Stimulated activated effector memory CD8-positive, alpha-beta T cell treated with anti-CD3 and anti-CD28 coated beads, Interleukin-12 subunit alpha, Interleukin-12 subunit beta, amount 100 ng/mL, for 72 hours (primary cell): ENCODE results near the gene POLR1A.

Experiments used
- ATAC-seq: fragments of 150-1000 bp; cut with Tn5 transposase; 2 replicates; pipeline ENCODE4 v1.10.0; 2021
- DNase-seq, 2 donors: peaks; one replicate each; pipeline ENCODE4 v3.0.0; 2021 to 2022; ENCODE audit warnings: low spot score in 2 of 2
- H3K27ac Mint-ChIP-seq: one replicate; pipeline ENCODE4 v1.8.0; 2022; ENCODE audit warnings: mild to moderate bottlenecking, mixed read lengths
- H3K36me3 Mint-ChIP-seq: one replicate; pipeline ENCODE4 v1.8.0; 2022; ENCODE audit warnings: mild to moderate bottlenecking, mixed read lengths
- H3K4me1 Mint-ChIP-seq: one replicate; pipeline ENCODE4 v1.8.0; 2022; ENCODE audit warnings: mixed read lengths
- H3K4me3 Mint-ChIP-seq: one replicate; pipeline ENCODE4 v1.8.0; 2022; ENCODE audit warnings: mild to moderate bottlenecking, mixed read lengths
- H3K9me3 Mint-ChIP-seq: one replicate; pipeline ENCODE4 v1.8.0; 2022; ENCODE audit warnings: mixed read lengths

POLR1A gene

GRCh38 chr2:86039178-86039962, 66.3 kb downstream of the POLR1A start:
- Mint-ChIP-seq H3K4me1 (peaks cover 69% of the 10 kb centered on the region), H3K4me3 (no peak overlapping the region), H3K36me3 (peaks cover 89% of the 10 kb centered on the region), H3K27ac (peak overlapping the region; percentile 96), H3K9me3 (no peaks in the 10 kb centered on the region)
- ATAC-seq (no peak), DNase-seq (no peak)

DNA sequence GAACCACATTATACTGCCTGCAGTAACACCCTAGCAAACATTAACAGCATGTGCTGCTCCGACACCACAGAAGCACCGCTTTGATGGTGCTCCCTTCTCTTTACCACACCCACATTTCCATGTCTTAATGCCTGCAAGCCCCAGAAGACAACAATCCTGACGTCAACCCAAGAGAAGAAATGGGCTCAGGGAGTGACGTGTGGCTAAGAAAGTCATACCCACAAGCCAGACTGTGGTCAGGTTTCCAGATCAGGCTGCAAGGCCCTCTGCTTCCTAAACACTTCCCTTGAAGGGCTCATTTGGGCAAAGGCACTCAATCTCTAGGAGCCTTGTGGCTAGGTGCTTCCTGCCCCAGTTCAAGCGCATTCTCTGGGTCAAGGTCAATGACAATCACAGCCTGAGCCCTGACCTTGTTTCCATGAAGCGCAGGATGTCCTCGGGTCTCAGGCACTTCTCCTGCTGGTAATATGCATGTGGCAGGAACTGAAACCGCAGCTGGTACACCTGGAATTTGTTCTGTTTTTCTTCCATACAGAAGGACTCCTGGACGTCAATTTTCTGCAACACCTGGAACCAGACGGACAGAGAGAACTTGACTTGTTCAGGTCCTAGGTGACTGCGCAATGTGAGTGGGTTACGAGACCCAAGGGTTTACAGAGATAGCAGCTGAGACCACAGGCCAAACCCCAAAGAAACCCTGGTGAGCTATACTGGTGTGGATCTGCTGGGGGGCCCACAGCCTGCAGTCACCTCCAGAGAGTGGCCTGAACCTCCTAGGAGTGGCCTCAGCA, 67.2 kb downstream of the POLR1A start:
- Mint-ChIP-seq H3K27ac (peak overlapping the region; percentile 96), H3K4me1 (peaks cover 69% of the 10 kb centered on the region), H3K4me3 (peak overlapping the region; percentile 74), H3K36me3 (peaks cover 89% of the 10 kb centered on the region), H3K9me3 (no peaks in the 10 kb centered on the region)
- peak; percentile 43 to 85 for DNase-seq
- peak; percentile 76 for ATAC-seq

DNA sequence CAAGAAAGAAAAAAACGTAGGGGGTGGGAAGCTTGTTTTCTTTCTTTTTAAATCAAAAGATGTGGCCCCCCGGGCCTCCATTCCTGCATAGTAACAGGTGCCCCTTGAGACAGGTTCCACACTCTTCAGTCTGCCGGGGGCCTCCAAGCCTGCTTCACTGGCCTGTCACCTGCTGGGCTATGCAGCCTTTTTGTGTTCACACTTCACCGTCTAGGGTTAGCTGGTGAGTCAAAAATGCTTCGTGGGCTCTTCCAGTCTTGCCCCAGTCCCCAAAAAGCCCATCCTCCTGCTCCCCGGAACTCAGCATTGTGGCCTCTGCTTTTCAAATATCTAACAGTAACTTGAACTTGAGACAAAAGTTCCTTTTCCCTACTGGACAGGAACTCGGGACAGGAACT, 67.9 kb downstream of the POLR1A start:
- no peak for DNase-seq
- H3K27ac Mint-ChIP-seq: peak overlapping the region; percentile 96
- peaks cover 92% of the 10 kb centered on the region for H3K36me3 Mint-ChIP-seq
- H3K9me3 Mint-ChIP-seq: no peaks in the 10 kb centered on the region
- peaks cover 74% of the 10 kb centered on the region for H3K4me1 Mint-ChIP-seq
- H3K4me3 Mint-ChIP-seq: peak overlapping the region; percentile 74
- ATAC-seq: peak; percentile 60

DNA sequence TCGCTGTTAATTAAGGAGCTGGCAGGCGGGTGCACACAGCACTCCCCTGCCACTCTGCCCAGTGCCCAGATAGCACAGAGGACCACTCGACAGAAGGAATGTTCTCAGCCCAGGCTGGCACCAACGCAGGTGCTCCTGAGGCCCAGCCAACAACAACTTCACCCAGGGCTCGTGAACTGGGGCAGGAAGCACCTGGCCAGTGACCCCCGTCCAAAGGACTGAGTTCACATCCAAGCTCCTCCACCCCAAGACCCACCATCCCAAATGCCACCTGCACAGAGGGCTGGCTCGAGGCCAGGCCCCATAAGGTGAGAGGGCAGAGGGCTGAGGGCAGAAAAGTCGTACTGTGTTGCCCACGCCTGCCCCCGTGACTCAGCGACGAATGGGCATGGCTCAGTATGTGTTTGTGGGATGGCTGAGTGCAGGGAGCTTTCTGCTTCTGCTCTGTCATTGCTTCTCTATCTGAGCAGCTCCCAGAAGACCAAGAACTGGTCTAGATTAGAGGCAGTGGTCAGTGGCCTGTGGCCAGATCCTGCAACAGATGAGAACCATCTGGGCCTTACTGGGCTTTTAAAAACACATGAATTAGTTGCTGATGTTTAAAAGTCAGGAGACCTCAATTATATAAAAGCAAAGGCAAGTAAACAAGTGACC, 68.4 kb downstream of the POLR1A start:
- DNase-seq (peak; percentile 49 to 74), ATAC-seq (peak; percentile 74)
- H3K36me3 Mint-ChIP-seq: peaks cover 92% of the 10 kb centered on the region
- H3K9me3 Mint-ChIP-seq: no peaks in the 10 kb centered on the region
- peak overlapping the region; percentile 74 for H3K4me3 Mint-ChIP-seq
- H3K27ac Mint-ChIP-seq: peak overlapping the region; percentile 96
- H3K4me1 Mint-ChIP-seq: peaks cover 71% of the 10 kb centered on the region

- Mint-ChIP-seq H3K4me3 (peak overlapping the region; percentile 74), H3K4me1 (peaks cover 76% of the 10 kb centered on the region), H3K36me3 (peaks cover 92% of the 10 kb centered on the region), H3K9me3 (no peaks in the 10 kb centered on the region), H3K27ac (peak overlapping the region; percentile 96)
- no peak for DNase-seq
- ATAC-seq: no peak
These were observed 69.0 kb downstream of the POLR1A start for GRCh38 chr2:86036669-86037138.

- peak; percentile 26 to 76 for DNase-seq
- H3K27ac Mint-ChIP-seq: peak overlapping the region; percentile 96
- H3K36me3 Mint-ChIP-seq: peaks cover 92% of the 10 kb centered on the region
- peaks cover 76% of the 10 kb centered on the region for H3K4me1 Mint-ChIP-seq
- H3K9me3 Mint-ChIP-seq: no peaks in the 10 kb centered on the region
- H3K4me3 Mint-ChIP-seq: peak overlapping the region; percentile 74
- ATAC-seq: peak; percentile 68
These were observed 69.6 kb downstream of the POLR1A start for GRCh38 chr2:86035883-86036668.

DNA sequence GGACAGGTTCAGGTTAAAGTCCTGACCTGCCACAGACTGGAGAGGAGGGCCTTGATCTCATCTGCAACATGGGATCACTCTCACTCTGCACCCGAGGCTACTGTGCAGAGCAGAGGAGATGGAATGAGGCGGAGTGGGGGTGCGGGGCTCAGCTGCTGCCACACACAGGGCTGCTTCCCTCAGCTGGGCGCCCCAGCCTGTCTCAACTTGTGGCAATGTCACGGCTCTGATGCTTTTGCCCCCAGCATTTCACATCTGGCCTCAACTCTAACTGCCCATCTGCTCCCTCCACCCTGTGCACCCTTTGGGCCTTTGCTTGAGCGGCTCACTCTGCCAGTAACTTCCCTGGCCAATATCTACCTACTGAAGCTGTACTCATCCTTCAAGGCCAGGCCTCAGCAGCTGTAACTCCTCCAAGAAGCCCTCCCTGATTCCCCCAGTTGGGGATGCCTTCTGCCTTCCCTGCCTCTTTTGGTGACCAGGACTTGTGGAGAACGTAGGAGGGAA, 70.3 kb downstream of the POLR1A start:
- Mint-ChIP-seq H3K4me3 (peak overlapping the region; percentile 74), H3K27ac (peak overlapping the region; percentile 96), H3K4me1 (peaks cover 70% of the 10 kb centered on the region), H3K9me3 (no peaks in the 10 kb centered on the region), H3K36me3 (peaks cover 92% of the 10 kb centered on the region)
- no peak for DNase-seq
- ATAC-seq: no peak

DNA sequence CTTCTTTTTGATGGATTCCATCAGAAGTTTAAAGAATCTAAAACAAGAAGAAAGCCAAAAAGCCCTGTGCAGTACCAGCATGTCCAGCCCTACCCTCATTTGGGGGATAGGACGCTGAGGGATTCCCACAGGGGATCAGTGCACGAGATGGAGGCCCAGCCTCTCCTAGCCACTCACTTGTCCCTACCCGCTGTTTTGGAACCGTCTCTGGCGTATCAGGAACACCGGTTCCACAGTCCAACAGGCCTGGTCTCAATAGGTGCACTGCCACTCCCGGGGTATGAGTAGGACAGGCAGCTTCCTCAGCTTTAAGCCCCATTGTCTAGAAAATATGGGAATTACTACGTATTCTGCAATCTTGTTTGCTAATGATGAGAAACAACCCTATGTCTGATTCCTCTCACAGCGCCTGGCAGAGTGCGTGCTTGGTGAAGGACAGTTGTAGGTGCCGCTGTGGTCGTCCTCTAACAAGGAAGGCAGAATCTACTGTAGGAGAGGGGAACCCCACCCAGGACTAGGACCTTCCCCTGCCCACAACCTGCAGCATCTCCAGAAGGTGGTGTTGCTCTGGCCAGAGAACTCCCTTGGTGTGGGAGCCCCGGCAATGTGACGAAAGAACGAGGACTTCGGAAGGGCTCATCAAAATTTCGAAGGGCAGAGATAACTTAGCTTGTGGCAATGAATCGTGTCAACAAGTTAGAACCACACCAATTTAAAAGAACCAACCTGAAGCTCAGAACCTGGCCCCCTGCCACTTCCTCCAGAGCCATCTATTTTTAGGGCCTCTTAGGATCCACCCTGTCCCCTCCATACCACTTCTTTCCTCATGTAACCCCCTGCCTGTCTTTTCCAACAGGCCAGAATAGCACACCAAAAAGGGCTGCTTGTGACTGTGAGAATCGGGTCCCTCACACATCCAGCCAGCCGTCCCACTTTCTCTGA, 71.7 kb downstream of the POLR1A start:
- Mint-ChIP-seq H3K36me3 (peaks cover 96% of the 10 kb centered on the region), H3K4me3 (no peak overlapping the region), H3K9me3 (no peaks in the 10 kb centered on the region), H3K27ac (peak overlapping the region; percentile 96), H3K4me1 (peaks cover 55% of the 10 kb centered on the region)
- ATAC-seq (no peak), DNase-seq (no peak)

GRCh38 chr2:86032861-86033595, 72.7 kb downstream of the POLR1A start:
- Mint-ChIP-seq H3K36me3 (peaks cover 96% of the 10 kb centered on the region), H3K9me3 (no peaks in the 10 kb centered on the region), H3K4me3 (no peak overlapping the region), H3K27ac (peak overlapping the region; percentile 96), H3K4me1 (peaks cover 46% of the 10 kb centered on the region)
- ATAC-seq: no peak
- DNase-seq: no peak

DNA sequence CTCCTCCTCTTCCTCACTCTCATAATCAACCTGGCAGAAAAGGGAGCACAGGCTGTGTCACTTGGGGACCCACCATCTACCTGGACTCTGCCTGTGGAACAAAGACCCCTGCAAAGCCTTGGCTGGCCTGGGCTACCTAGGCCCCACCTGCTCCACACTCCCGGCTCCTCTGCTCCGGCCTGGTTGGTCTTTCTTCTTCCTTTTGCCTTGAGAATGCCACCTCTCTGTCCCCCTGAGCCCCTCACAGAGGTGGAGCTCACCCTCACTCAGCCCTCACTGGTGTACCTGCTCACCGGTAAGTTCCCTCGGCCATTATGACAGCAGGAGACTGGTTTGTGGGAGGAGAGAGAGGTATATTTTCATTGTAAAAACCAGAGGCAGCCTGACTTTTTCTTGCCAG, 74.1 kb downstream of the POLR1A start:
- no peaks in the 10 kb centered on the region for H3K9me3 Mint-ChIP-seq
- no peak overlapping the region for H3K4me3 Mint-ChIP-seq
- ATAC-seq: no peak
- no peak for DNase-seq
- peaks cover 31% of the 10 kb centered on the region for H3K4me1 Mint-ChIP-seq
- H3K27ac Mint-ChIP-seq: peak overlapping the region; percentile 81
- peaks cover 96% of the 10 kb centered on the region for H3K36me3 Mint-ChIP-seq

- peaks cover 27% of the 10 kb centered on the region for H3K4me1 Mint-ChIP-seq
- H3K36me3 Mint-ChIP-seq: peaks cover 97% of the 10 kb centered on the region
- no peaks in the 10 kb centered on the region for H3K9me3 Mint-ChIP-seq
- no peak overlapping the region for H3K4me3 Mint-ChIP-seq
- ATAC-seq (no peak), DNase-seq (no peak)
- H3K27ac Mint-ChIP-seq: peak overlapping the region; percentile 81
These were observed 74.5 kb downstream of the POLR1A start for GRCh38 chr2:86031151-86031550.

- ATAC-seq (no peak), DNase-seq (no peak)
- H3K9me3 Mint-ChIP-seq: no peaks in the 10 kb centered on the region
- peaks cover 94% of the 10 kb centered on the region for H3K36me3 Mint-ChIP-seq
- no peak overlapping the region for H3K27ac Mint-ChIP-seq
- no peak overlapping the region for H3K4me3 Mint-ChIP-seq
- peaks cover 17% of the 10 kb centered on the region for H3K4me1 Mint-ChIP-seq
These were observed 75.8 kb downstream of the POLR1A start for GRCh38 chr2:86029873-86030272.

- Mint-ChIP-seq H3K4me1 (peaks cover 17% of the 10 kb centered on the region), H3K9me3 (no peaks in the 10 kb centered on the region), H3K36me3 (peaks cover 92% of the 10 kb centered on the region), H3K4me3 (no peak overlapping the region), H3K27ac (no peak overlapping the region)
- no peak for ATAC-seq
- DNase-seq: no peak
These were observed 76.8 kb downstream of the POLR1A start for GRCh38 chr2:86028766-86029381.
